Limb (tissue), 2 donors: ENCODE data around the gene STAP2.
"Not testable (repeated sequence)": the region's sequence is repeated elsewhere in the genome, so short reads cannot be mapped to it uniquely, and the experiment has no call there.

Experiments used
- DNase-seq, 2 donors: peaks; one replicate each; pipeline ENCODE4 v3.0.0-alpha.2; 2016; ENCODE audit errors: extremely low spot score in 2 of 2

The STAP2 gene

GRCh38 chr19:4301590-4302242 lies 36.9 kb downstream of the STAP2 start:
- DNase-seq, result peak in 1 of 2 donors; percentile 41

GRCh38 chr19:4300589-4300988 lies 38.0 kb downstream of the STAP2 start:
- no peak for DNase-seq

- no peak for DNase-seq
These were observed 39.6 kb downstream of the STAP2 start for GRCh38 chr19:4298810-4299550.

DNA sequence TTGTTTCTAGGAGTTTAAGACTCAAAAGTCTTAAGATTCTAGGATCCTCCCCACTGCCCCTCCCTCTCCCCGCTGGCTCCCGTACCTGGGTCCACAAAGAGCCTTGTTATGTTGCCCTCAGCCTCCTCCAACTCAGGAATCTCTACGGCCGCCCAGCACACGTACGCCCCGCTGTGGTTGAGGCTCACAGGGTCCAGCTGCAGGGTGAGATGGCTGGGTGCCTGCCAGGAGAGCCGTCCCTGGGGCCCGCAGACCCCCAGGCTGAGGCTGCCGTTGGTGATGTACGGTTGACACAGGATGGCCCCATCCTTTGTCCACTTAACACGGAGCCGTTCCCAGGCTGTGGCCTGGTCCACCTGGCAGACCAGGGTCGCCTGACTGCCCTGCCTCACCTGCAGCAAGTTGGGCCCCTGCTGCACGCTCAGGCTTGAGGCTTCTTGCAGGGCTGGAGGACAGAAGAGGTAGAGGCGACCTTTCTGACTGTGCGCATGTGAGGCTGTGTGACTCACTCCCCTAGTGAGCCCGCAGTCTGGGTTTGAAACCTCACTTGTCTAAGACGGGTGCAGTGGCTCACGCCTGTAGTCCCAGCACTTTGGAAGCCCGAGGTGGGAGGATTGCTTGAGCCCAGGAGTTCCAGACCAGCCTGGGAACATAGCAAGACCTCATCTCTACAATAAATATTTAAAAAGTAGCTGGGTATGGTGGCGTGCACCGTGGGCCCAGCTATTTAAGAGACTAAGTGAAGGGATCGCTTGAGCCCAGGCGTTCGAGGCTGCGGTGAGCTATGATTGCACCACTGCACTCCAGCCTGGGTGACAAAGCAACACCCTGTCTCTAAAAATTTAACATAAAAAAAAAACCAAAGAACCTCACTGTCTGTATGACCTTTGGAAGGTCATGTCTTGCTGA lies 40.5 kb downstream of the STAP2 start:
- no peak for DNase-seq

- DNase-seq, result peak in 1 of 2 donors; percentile 65
These were observed 42.5 kb downstream of the STAP2 start for GRCh38 chr19:4295972-4296771.

DNA sequence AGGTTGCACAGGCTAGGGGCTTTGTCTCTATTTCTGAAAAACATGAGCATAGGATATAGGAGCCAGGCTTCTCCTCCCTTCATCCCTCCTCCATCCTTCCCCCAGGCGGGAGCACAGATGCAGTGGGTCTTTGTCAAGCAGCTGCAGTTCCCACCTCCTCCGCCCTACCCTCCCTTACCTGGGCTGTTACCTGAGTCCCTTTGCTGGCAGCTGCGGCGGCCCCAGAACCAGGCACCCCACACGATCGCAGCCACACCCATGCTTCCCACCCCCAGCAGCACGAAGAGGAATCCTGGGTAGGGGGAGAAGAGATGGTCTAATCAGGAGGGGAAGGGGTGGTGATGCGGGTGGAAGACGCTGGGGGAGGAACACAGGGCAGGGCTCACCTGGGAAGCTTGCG lies 44.2 kb downstream of the STAP2 start:
- DNase-seq, result no peak

DNA sequence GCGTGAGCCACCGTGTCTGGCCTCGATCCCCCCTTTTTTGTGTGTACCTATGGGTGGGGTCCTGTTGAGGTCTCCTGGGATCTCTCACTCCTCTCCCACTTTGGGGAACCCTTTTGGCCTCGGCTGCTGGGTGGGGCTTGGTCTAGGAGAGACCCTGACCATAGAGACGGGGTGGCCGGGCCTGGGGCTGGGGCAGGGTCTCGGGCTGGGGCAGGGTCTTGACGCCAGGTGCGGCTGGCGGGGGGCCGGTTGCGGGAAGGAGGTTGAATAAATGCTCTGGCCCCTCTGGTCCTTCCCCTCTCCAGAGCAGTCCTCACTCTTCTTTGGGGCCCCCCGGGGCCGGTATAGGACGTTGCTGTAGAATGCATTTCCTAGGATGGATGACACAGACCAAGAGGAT lies 46.1 kb downstream of the STAP2 start:
- DNase-seq, result no peak

DNA sequence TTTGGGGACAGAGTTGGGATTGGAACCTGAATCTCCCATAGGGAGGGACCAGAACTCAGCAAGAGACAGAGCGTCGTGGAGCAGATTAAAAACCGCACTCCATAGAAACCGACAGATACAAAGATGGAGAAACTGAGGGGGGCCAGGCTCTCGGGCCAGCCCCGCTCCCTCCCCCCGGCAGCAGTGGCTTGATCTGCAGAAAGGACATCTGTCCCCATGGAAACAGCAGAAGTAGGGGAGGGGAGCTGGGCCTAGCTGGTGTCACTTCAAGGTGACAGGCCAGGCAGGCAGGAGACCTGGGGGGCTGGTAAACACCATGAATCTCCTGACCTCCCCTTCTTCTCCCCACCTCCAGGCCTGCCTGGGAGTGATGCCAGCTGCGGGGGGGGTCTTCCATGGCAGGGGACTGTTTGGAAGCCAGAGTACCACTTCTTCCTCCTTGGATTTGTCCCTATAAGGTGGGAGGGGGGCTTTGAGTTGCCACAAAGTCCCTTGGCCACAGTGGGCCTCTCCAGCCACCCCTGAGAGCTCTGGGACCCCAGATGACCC lies 47.4 kb downstream of the STAP2 start:
- no peak for DNase-seq

- no peak for DNase-seq
These were observed 50.4 kb downstream of the STAP2 start for GRCh38 chr19:4288091-4288777.

- not testable (repeated sequence) for DNase-seq
These were observed 52.5 kb downstream of the STAP2 start for GRCh38 chr19:4286141-4286540.

DNA sequence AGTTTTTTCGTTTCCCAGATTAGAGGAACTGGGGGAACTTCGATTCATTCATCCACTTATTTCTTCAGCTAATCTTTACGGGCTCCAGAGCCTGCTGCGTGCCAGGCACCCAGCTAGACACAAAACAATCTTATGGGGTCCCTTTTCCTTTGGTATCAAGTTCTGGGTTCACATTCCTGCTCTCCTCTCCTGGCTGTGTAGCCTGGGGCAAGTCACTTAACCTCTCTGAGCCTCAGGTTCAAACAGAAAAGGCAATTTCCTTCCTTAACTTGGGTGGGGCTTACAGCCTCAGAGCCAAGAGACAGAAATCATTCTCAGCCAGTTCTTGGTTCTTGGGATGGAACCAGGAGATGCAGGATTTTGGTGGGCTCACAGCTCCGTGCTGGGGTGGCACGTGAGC lies 53.7 kb downstream of the STAP2 start:
- DNase-seq, result no peak

GRCh38 chr19:4284176-4284958 lies 54.3 kb downstream of the STAP2 start:
- DNase-seq, result no peak

DNA sequence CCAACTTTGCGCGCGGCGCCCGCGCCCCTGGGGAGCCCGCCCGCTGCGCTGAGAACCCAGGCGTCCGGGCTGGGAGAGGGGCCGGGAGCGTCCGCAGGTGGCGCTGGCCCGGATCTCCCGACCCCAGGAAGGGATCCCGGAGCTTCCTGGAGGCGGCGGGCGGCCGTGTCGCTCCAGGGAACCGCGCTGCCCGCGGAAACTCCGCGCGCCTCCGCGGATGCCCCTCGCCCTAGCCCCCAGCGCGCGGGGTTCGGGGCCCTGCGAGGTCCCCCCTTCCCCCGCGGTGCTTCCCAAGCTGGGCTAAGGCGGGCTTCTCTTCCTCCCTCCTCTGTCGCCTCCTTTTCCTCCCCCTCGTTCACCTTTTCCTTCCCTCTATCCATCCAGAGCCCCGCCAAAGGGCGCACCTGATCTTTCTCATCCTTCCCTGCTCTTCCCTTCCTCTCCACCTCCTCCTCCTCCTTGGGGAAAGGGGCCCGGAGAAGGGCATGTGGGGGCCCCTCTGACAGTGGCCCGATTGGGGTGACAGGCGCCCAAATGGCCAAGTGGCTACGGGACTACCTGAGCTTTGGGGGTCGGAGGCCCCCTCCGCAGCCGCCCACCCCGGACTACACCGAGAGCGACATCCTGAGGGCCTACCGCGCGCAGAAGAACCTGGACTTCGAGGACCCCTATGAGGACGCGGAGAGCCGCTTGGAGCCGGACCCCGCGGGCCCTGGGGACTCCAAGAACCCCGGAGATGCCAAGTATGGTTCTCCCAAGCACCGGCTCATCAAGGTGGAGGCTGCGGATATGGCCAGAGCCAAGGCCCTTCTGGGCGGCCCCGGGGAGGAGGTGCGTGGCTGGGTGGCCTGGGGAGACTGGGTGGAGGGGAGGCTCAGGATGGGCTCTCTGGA lies 58.9 kb downstream of the STAP2 start:
- peak in 1 of 2 donors; percentile 35 for DNase-seq

GRCh38 chr19:4279267-4279529 lies 59.4 kb downstream of the STAP2 start:
- DNase-seq, result no peak

- peak; percentile 49 to 77 for DNase-seq
These were observed 60.0 kb downstream of the STAP2 start, which contains the start of gene SHD for GRCh38 chr19:4278419-4279266. SHD (plus strand) TSS chr19:4279266; CDS start chr19:4280064, 798 bp downstream.

- peak in 1 of 2 donors; percentile 36 for DNase-seq
These were observed 60.6 kb downstream of the STAP2 start for GRCh38 chr19:4278010-4278409.

DNA sequence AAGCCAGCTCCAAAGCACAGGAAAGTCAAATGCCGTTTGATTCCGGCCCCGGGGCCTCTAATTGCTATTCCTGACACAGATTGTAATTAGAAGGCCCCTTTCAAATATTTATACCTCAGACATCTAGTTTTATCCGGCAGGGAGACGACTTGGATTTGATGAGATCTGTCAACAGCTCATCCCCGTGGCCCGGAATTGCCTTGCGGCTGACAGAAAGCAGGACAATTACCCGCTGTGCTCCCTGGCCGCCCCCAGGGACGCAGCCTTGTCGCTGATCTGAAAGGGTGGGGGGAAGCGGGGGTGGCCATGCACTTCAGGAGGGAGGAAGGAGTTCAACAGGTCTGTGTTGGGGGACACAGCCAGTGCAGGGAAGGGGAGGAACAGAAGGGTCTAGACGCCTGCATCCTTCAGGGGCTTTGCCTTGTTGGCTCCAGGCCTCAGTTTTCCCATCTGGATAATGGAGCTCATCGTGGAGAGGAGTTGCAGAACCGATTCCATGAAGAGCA lies 61.4 kb downstream of the STAP2 start:
- DNase-seq, result no peak

GRCh38 chr19:4274321-4274686 lies 64.3 kb downstream of the STAP2 start:
- not testable (repeated sequence) for DNase-seq
